Stomach (tissue), 9 donors: Measurements from ENCODE around the gene EIF1AD. TPM values are rescaled to one million over a fixed set of nuclear protein-coding genes. Genes with fewer than 3 reads are reported as not detected.

ENCODE experiments used
- DNase-seq, 2 donors: peaks; one replicate each; pipeline versions ENCODE4 v3.0.0 to v3.0.0-alpha.2; 2013 to 2019
- H3K27ac ChIP-seq, 5 donors: fragments of 200-600 bp in 4 of 5; sonication (generic) in 4 of 5; one replicate each; pipeline ENCODE4 v1.5.1; 2013 to 2019; ENCODE audit warnings: mild to moderate bottlenecking in 1 of 5, moderate library complexity in 1 of 5
- H3K27me3 ChIP-seq, 3 donors: fragments of 200-600 bp; sonication (generic); one replicate each; pipeline ENCODE4 v1.5.1; 2017 to 2019; ENCODE audit warnings: mixed run types in 1 of 3
- H3K36me3 ChIP-seq, 4 donors: fragments of 200-600 bp; sonication (generic); 1 replicate in 3 of 4; 2 replicates in 1 of 4; pipeline ENCODE4 v1.5.1; 2016 to 2019
- H3K4me1 ChIP-seq, 4 donors: fragments of 200-600 bp; sonication (generic); one replicate each; pipeline ENCODE4 v1.5.1; 2016 to 2019
- H3K4me3 ChIP-seq, 4 donors: fragments of 200-600 bp; sonication (generic) in 3 of 4; one replicate each; pipeline ENCODE4 v1.5.1; 2016 to 2019; ENCODE audit warnings: mild to moderate bottlenecking in 1 of 4
- H3K9me3 ChIP-seq, 4 donors: fragments of 200-600 bp; sonication (generic); one replicate each; pipeline ENCODE4 v1.5.1; 2016 to 2019
- EP300 ChIP-seq: sonication (generic); formaldehyde crosslinking; IDR thresholded peaks from one replicate; pipeline ENCODE4 v1.6.1; 2017; ENCODE audit warnings: antibody characterized with exemption
- POLR2A ChIP-seq, 4 donors: fragments of 450-650 bp; IDR thresholded peaks; one replicate each; pipeline ENCODE4 v1.6.1; 2016; ENCODE audit warnings: antibody characterized with exemption in 4 of 4, control low read depth in 2 of 4, mild to moderate bottlenecking in 1 of 4, moderate library complexity in 1 of 4
- POLR2AphosphoS5 ChIP-seq, 3 donors: sonication (generic); formaldehyde crosslinking; IDR thresholded peaks; one replicate each; pipeline ENCODE4 v1.6.1; 2016; ENCODE audit warnings: antibody characterized with exemption in 3 of 3
- WGBS, 5 donors: extraction: QIAGEN DNeasy Blood & Tissue Kit in 3 of 5; methylation state at CpG; one replicate each; pipeline versions ENCODE4 v1.1.5 to v1.1.7; 2013 to 2018; 5-methylcytosine and 5-hydroxymethylcytosine counted together
- intact Hi-C: fragments of 100-400 bp; cut with DNase I; formaldehyde crosslinking; loops from one replicate; pipeline ENCODE4 v1.15.1; 2023; ENCODE audit warnings: low total_unique reads
- polyA plus RNA-seq, 3 donors: library from polyadenylated mRNA; stranded (reverse); fragments of 200-250 nt; gene quantifications; one replicate each; pipeline ENCODE4 v1.2.3, GENCODE V29; 2013
- total RNA-seq, 5 donors: library from RNA; depleted of rRNA; stranded (reverse); fragments of >200 nt; gene quantifications; one replicate each; pipeline versions ENCODE4 v1.1.0 to v1.2.3, GENCODE V29; 2014 to 2016
- TF ChIP-seq, protein P1 (sequence below), 7 experiments: fragments of 450-650 bp in 4 of 7; fragments of 200-600 bp in 3 of 7; sonication (generic) in 3 of 7; IDR thresholded peaks; one replicate each; pipeline ENCODE4 v1.5.1; 2016 to 2019; ENCODE audit warnings: antibody characterized with exemption in 7 of 7, control low read depth in 2 of 7, mild to moderate bottlenecking in 1 of 7
- donor health status: healthy with polysubstance abuse.
- donor health status: Bipolar disorder and iron deficiency.
- donor health status: healthy.

Gene EIF1AD
- total and polyA plus RNA-seq, 8 donors: 3.8 to 26.1 (median 13.1) TPM; not detected in 1

DNA sequence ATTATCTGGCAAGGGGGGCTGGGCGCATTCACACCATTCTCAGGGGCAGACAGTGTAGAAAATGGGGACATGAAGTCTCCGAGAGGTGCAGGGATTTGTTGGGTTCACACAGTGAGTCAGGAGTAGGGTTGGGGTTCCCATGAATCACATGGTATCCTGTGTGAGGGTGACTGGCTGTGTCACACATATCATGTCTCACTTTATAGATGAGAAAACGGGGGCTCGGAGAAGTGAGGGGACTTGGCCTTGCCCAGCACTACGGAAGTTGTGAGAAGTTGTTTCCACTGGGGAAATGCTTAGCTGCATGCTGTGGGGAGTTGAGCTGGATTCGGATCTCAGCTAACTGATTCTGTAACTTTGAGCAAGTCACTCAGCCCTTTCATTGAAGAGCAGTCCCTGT lies 42.8 kb upstream of the EIF1AD start:
- 56 to 67% (median 62%) methylated on average over 6 of the region's 6 CpGs for WGBS, 5 donors
- DNase-seq: no peak

DNA sequence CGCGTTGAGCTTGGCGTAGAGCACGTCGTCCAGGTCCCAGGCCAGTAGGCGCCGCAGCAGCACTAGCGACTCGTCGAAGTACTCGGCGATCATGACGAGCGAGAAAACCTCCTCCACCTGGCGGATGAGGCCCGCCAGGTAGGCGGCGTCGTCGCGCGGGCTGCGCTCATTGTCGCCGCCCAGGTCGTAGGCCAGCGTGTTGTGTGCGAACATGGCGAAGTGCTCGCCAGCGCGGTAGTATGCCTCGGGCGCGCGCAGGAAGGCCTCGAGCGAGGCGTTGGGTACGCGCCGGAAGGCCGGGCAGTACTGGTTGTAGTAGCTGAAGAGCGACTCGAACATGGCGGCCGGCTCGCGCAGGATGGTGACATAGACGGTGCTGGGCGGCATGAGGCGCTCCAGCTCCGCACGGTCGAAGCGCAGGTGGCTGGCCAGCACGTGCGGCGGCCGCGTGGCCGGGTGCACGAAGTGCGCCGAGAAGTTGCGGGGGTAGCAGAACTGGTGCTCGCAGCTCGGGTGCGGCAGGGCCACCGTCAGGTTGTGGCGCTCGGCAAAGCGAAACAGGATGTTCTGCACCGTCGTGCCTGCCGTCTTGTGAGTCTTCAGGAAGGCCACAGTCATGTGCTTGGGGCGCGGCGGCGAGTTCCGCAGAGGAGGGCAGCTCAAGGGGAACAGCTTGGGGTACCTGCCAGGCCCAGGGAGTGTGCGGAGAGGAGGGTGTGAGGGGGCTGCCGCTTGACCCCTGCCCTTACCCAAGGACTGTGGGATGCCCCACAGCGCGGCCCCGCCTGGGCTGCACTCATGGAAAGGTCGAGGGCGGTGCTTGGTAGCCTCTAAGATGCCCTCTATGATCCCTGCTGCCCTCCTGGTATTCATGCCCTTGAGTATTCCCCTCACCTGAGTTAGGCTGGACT lies 41.3 kb upstream of the EIF1AD start:
- no peak for DNase-seq
- no peaks in the 10 kb centered on the region for H3K9me3 ChIP-seq
- H3K27me3 ChIP-seq: peaks cover 0 to 20% (median 8%) of the 10 kb centered on the region in 3 donors
- intact Hi-C loops: no loop called here
- H3K4me3 ChIP-seq: no peak overlapping the region
- no peak overlapping the region for H3K27ac ChIP-seq
- WGBS, 5 donors: 96 to 98% (median 97%) methylated on average over 86 to 88 of the region's 88 CpGs
- H3K4me1 ChIP-seq: peaks cover 7 to 10% (median 9%) of the 10 kb centered on the region in 4 donors
- no peaks in the 10 kb centered on the region for H3K36me3 ChIP-seq
- TF ChIP-seq POLR2AphosphoS5 (IDR thresholded peaks at IDR 0.05) (no peak), POLR2A (IDR thresholded peaks at IDR 0.05) (no peak), EP300 (no peak)
- TF ChIP-seq, protein P1, sequence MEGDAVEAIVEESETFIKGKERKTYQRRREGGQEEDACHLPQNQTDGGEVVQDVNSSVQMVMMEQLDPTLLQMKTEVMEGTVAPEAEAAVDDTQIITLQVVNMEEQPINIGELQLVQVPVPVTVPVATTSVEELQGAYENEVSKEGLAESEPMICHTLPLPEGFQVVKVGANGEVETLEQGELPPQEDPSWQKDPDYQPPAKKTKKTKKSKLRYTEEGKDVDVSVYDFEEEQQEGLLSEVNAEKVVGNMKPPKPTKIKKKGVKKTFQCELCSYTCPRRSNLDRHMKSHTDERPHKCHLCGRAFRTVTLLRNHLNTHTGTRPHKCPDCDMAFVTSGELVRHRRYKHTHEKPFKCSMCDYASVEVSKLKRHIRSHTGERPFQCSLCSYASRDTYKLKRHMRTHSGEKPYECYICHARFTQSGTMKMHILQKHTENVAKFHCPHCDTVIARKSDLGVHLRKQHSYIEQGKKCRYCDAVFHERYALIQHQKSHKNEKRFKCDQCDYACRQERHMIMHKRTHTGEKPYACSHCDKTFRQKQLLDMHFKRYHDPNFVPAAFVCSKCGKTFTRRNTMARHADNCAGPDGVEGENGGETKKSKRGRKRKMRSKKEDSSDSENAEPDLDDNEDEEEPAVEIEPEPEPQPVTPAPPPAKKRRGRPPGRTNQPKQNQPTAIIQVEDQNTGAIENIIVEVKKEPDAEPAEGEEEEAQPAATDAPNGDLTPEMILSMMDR (IDR thresholded peaks at IDR 0.05): no peak

More for the DNA sequence above, 42.8 kb upstream of the EIF1AD start:
- Histone ChIP-seq H3K4me3 (no peak overlapping the region), H3K36me3 (no peaks in the 10 kb centered on the region), H3K4me1 (peaks cover 13 to 17% (median 16%) of the 10 kb centered on the region in 4 donors), H3K27ac (no peak overlapping the region), H3K27me3 (peaks cover 0 to 35% (median 19%) of the 10 kb centered on the region in 3 donors), H3K9me3 (no peaks in the 10 kb centered on the region)
- intact Hi-C loops: no loop called here
- TF ChIP-seq POLR2AphosphoS5 (IDR thresholded peaks at IDR 0.05) (no peak), EP300 (no peak), POLR2A (IDR thresholded peaks at IDR 0.05) (no peak)
- TF ChIP-seq, protein P1 (IDR thresholded peaks at IDR 0.05): no peak

DNA sequence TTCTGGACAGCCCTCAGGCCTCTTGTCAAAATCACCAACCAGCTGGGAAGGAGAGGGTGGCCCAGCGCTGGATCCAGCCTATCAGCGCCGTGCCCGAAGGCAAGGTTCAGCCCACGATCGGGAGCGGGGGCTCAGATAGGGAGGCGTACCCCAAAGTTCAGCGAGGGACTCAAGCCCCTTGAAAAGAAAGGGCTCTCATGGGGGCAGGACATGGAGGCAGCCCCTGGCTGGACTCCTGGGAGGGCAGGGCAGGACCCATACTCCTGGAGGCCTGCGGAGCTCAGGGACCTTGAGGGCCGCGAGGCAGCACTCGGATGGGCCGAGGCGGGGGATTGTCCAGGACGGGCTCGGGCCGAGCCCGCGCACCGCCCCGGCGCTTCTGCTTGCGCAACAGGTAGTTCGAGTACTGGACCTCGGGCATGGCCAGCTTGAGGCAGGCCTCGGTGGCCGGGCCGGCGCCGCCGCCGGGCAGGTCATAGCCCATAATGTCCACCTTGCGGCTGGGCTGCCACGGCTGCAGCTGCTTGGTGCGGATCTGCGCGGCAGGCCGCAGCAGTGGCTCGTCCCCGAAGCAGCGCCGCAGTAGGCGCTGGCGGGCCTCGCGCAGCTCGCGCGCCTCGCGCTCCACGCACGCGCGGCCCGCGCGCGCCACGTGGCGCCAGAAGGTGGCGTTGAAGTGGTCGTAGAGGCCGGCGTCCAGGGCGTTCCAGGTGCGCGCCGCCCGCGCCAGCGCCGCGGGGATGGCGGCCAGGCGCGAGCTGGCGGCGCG lies 40.5 kb upstream of the EIF1AD start:
- intact Hi-C loops: no loop called here
- TF ChIP-seq, protein P1 (IDR thresholded peaks at IDR 0.05): no peak
- TF ChIP-seq POLR2AphosphoS5 (IDR thresholded peaks at IDR 0.05) (no peak), EP300 (no peak), POLR2A (IDR thresholded peaks at IDR 0.05) (no peak)
- no peak overlapping the region for H3K4me3 ChIP-seq
- no peaks in the 10 kb centered on the region for H3K9me3 ChIP-seq
- peaks cover 0 to 13% (median 2%) of the 10 kb centered on the region in 3 donors for H3K27me3 ChIP-seq
- peaks cover 7 to 10% (median 9%) of the 10 kb centered on the region in 4 donors for H3K4me1 ChIP-seq
- 95 to 97% (median 96%) methylated on average over 65 to 81 of the region's 81 CpGs for WGBS, 5 donors
- no peak for DNase-seq
- H3K27ac ChIP-seq: no peak overlapping the region
- H3K36me3 ChIP-seq: no peaks in the 10 kb centered on the region

DNA sequence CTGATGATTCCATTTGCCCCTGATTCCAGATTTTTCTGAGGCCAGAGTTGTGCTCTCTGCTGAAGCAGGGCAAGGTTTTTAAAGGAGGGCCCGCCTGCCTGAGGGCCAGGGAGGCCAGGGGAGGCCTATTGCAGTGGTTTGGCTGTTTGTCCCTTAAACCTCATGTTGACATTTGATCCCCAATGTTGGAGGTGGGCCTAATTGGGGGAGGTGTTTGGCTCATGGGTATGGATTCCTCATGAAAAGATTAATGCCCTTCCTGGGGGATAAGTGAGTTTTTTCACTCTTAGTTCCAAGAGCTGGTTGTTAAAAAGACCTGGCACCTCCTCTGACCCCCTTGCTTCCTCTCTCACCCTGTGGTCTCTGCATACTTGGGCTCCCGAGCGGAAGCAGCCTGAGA lies 37.8 kb upstream of the EIF1AD start:
- Histone ChIP-seq H3K4me1 (peaks cover 0 to 2% (median 2%) of the 10 kb centered on the region in 4 donors), H3K27ac (no peak overlapping the region), H3K9me3 (no peaks in the 10 kb centered on the region), H3K36me3 (no peaks in the 10 kb centered on the region), H3K27me3 (peaks cover 0 to 20% (median 0%) of the 10 kb centered on the region in 3 donors), H3K4me3 (no peak overlapping the region)
- intact Hi-C loops: no loop called here
- DNase-seq: no peak
- WGBS, 5 donors: 69 to 92% (median 84%) methylated on average over 3 of the region's 3 CpGs
- no peak for TF ChIP-seq EP300
- no peak for TF ChIP-seq POLR2AphosphoS5 (IDR thresholded peaks at IDR 0.05)
- TF ChIP-seq, protein P1 (IDR thresholded peaks at IDR 0.05): no peak
- no peak for TF ChIP-seq POLR2A (IDR thresholded peaks at IDR 0.05)
